HG03097 (cell line): ENCODE data around the gene JAML.
"Not testable (repeated sequence)": the region's sequence is repeated elsewhere in the genome, so short reads cannot be mapped to it uniquely, and the experiment has no call there.

Experiments used
- ATAC-seq: cut with Tn5 transposase; IDR thresholded peaks from one replicate; pipeline ENCODE4 v1.9.1; 2021; ENCODE audit not compliant: unreplicated experiment, low FRiP score

JAML gene

DNA sequence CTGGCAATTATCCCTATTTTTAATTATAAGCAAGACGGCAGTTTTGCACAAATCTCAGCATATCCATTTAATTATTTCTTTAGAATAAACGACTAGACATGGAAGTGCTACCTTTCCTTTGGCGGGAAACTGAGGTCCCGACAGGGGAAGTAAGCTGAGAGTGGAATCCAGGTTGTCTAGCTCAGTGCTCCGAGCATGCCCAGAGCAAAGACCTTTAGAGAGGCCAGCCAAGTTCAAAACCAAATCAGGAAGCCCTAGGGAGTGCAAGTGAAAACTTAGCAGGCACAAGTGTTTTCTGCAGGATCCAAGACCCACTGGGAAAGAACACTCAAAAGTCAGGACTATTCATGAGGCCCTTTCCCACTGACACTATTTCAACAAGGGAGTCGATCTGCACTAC lies 25.7 kb downstream of the JAML start:
- ATAC-seq: no peak

GRCh38 chr11:118198370-118198769 lies 26.4 kb downstream of the JAML start:
- ATAC-seq: no peak

GRCh38 chr11:118194835-118195627 lies 29.8 kb downstream of the JAML start:
- no peak for ATAC-seq

DNA sequence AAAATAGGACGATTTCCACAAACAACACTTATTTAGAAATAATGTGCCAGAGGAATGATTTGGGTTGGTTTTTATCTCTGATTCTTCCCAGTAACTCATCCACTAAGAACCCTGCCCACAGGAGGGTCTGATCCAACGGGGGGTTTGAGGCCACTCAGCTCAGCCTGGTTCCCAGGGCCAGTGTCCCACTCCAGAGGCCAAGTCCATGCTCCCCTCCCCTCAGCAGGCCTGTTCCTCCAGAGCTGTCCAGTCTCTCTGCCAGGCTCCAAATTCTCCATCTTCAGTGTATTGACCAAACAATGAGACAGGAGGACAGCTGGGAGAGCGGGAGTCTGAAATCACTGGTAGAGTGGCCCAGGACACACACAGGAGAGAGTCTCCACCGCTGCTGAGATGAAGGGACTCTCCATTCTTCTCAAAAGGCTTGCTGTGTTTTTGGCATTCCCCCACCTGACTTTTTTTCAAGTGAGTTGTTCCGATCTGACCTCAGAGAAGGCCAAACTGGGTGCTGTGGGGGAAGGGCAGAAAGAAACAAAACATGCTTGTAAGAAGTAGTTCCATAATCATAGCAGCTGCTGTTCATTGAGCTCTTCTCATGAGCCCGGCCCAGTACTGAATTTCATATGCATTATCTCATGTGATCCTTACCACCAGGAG lies 30.8 kb downstream of the JAML start:
- ATAC-seq: no peak

DNA sequence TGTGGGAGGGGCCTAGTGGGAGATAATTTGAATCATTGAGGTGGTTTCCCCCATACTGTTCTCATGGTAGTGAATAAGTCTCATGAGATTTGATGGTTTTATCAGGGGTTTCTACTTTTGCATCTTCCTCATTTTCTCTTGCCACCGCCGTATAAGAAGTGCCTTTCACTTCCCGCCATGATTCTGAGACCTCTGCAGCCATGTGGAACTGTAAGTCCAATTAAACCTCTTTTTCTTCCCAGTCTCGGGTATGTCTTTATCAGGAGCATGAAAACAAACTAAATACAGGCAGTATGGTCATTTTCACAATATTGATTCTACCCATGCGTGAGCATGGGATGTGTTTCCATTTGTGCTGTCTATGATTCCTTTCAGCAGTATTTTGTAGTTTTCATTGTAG lies 32.0 kb downstream of the JAML start:
- ATAC-seq: not testable (repeated sequence)

DNA sequence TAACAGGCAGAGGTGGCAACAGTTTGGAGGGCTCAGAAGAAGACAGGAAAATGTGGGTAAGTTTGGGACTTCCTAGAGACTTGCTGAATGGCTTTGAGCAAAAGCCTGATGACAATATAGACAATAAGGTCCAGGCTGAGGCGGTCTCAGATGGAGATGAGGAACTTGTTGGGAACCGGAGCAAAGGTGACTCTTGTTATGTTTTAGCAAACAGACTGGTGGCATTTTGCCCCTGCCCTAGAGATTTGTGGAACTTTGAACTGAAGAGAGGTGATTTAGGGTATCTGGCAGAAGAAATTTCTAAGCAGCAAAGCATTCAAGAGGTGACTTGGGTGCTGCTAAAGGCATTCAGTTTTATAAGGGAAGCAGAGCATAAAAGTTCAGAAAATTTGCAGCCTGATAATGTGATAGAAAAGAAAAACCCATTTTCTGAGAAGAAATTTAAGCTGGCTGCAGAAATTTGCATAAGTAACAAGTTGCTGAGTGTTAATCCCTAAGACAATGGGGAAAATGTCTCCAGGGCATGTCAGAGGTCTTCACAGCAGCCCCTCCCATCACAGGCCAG lies 33.8 kb downstream of the JAML start:
- not testable (repeated sequence) for ATAC-seq

DNA sequence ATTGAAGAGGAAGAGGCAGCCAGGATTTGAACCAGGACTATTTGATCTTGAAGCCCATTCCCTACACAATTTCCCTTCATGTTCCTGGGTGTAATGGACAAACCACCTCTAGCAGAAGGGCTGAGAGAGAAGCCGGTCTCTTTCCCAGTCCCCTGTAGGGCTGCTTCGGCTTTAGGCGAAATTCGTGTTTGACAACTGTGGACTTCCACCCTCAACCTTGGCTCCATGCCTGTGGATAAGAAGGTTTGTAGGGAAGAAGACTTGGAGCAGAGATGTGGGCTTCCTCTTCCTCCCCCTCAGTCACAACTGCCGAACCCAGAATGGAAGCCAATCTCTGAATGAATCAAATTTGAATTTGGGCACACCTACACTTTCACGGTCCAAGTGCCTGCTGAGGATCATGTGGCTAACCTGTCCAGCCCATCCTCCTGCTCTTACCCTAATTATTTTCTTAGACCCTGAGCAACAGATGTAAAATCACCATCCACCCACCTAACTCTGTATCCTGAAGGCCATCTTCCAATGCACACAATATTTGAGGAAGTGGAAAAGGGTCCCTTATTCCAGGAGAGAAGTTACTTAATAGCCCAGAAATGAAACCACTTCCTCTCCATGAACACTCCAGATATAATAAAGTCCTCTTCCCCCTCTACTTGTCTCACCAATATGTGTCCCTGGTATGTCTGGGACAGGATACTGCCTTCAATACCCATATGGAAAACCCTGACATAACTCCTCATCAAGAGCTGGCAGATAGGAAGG lies 38.3 kb downstream of the JAML start:
- ATAC-seq: no peak

GRCh38 chr11:118184784-118185579 lies 39.8 kb downstream of the JAML start:
- no peak for ATAC-seq

DNA sequence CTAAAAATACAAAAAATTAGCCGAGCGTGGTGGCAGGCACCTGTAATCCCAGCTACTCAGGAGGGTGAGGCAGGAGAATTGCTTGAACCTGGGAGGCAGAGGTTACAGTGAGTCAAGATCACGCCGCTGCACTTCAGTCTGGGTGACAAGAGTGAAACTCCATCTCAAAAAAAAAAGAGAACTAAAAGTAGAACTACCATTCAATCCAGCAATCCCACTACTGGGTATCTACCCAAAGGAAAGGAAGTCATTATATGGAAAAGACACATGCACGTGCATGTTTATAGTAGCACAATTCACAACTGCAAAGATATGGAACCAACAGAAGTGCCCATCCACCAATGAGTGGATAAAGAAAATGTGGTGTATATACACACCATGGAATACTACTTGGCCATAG lies 41.1 kb downstream of the JAML start:
- not testable (repeated sequence) for ATAC-seq

- no peak for ATAC-seq
Measured at GRCh38 chr11:118180300-118180703, 44.5 kb downstream of the JAML start.

GRCh38 chr11:118176778-118177134 lies 48.1 kb downstream of the JAML start:
- ATAC-seq: no peak

DNA sequence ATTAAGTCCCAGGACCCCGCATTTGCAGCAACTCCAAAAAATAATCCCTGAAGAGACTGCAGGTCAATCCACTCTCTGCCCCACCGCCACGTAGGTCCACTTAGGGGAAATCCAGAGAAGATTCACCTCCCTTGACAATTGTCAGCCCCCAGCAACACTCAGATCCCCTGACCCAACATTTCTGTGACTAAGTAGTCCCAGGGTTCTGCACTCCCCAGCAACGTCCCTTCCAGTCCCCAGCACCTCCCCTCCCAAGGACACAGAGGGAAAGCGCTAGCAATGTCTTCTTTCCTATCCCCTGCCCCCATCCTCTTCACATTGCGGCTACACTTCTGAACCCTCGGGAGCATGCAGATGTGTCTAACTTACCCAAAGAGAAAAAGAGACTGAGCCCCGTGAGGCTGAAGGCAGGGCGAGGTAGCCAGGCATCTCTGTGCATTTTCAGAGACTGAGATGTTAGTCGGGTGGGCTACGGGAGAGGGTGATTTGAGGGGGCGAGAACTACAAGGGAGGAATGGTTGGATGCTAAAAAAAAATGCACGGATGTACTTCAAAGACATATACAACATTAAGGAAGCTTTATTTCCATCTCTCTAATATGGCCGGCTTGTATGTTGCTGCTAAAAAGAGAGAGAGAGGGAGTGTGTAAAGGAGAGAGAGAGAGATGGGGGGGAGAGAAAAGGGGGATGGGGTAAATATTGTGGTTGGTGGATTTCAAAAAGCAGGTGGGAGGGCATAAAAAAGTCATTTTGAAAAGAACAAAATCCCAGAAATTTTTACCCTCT lies 48.6 kb downstream of the JAML start, which contains the start of gene SCN2B:
SCN2B (minus strand) TSS at position 647 of the 785 bp plus-strand sequence; CDS start at position 439, 208 bp downstream.
- ATAC-seq: no peak

DNA sequence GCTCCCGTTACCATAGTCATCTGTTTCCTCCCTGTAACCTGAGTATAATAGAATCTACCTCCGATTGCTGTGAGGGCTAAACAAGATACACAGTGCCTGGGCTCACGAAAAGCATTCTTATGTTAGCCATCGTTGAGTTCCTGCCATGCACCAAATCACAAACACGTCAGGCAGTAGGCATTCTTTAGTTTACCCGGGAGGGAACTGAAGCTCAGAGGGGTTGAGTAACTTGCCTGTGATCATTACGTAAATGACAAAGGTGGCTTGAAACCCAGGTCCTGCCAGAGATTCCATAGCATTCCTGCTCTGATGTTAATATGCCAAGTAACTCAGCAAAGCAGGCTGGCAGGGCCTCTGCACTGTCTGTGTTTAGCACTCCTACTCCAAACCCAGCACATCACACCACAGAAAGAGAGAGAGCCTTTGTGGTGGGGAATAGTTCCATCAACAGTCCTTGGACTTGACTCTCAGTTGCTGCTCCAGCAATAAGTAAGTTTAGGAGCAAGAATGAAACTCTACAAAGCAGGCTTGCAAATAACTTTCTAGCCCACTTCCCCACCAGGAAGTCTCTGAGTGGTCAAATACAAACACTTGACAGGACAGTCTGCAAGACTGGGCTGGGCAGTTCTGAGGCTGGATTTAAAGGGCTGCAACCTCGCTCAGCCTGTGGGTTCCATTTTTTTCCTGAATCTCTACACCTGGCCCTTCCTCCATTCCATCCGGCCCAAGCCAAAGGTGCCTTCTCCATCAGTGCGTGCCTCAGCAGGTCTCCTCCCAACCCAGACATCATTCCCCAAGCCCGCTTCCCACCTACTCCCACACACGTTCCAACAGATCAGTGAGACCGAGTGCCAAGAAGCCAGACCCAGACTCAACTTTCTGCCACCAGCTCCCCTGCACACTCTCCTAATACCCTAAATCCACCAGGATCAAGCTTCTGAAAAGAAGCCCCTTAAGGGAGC lies 49.5 kb downstream of the JAML start:
- ATAC-seq: no peak

GRCh38 chr11:118174006-118174567 lies 50.7 kb downstream of the JAML start:
- ATAC-seq: no peak

DNA sequence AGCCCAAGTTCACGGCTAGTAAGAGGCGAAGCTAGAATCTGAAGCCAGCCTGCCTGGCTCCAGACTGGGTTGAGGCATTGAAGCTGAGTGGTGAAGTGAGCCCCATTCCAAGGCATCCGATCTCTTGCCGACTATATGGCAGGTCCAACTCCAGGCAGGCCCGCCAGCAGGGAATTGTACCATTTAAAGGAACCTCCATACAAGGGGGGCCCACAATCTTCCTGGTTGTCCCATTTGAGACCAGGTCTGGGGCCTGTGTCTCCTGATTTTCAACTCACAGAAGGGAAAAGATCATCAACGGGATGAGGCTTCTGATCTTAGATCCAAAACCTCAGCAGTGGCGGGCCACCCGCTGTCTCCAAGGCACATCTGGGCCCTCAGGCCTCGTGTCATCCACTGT lies 52.5 kb downstream of the JAML start:
- no peak for ATAC-seq

DNA sequence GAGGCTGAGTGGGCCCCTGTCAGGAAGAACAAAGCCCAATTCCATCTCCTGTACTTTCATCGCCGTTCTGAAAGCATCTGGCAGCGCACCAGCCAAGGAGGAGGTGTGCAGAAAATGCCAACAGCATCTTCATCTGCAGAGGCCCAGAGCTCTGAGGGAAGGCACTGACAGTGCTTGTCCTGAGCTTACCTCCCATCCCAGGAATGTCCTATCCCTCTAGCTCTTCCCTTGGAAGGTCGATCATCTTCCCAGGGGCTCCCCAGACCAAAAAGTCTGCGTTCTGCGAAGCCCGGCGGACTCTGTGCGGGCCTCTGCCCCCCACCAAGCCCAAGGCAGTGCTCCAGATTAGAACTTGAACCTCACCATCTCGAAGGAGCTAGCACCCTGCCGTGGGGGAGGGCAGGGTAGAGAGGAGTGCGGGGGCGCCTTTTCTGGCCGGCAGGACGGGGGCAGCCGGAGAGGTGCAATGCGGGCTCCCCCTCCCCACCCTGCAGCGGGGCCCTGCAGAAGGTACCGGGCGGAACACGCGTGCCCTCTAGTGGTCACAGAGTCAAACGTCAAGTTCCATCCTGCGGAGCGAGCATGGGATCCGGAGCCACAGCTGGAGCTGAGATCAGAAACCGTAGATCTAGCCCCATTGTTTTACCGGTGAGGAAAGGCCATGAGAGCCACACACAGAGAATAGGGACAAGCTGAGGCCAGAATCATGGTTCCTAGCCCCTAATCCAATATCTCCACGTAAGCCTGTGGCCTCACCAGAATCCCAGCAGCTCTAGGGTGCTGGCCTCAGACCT lies 53.3 kb downstream of the JAML start:
- ATAC-seq: no peak

GRCh38 chr11:118170882-118171268 lies 53.9 kb downstream of the JAML start:
- ATAC-seq: no peak
